Stomach (tissue), 9 donors: ENCODE measurements around the gene CNOT11. TPM values are rescaled to one million over a fixed set of nuclear protein-coding genes. Genes with fewer than 3 reads are reported as not detected.
"Not testable (repeated sequence)": the region's sequence is repeated elsewhere in the genome, so short reads cannot be mapped to it uniquely, and the experiment has no call there.

ENCODE experiments used
- DNase-seq, 2 donors: peaks; one replicate each; pipeline versions ENCODE4 v3.0.0 to v3.0.0-alpha.2; 2013 to 2019
- H3K27ac ChIP-seq, 5 donors: fragments of 200-600 bp in 4 of 5; sonication (generic) in 4 of 5; one replicate each; pipeline ENCODE4 v1.5.1; 2013 to 2019; ENCODE audit warnings: mild to moderate bottlenecking in 1 of 5, moderate library complexity in 1 of 5
- H3K27me3 ChIP-seq, 3 donors: fragments of 200-600 bp; sonication (generic); one replicate each; pipeline ENCODE4 v1.5.1; 2017 to 2019; ENCODE audit warnings: mixed run types in 1 of 3
- H3K36me3 ChIP-seq, 4 donors: fragments of 200-600 bp; sonication (generic); 1 replicate in 3 of 4; 2 replicates in 1 of 4; pipeline ENCODE4 v1.5.1; 2016 to 2019
- H3K4me1 ChIP-seq, 4 donors: fragments of 200-600 bp; sonication (generic); one replicate each; pipeline ENCODE4 v1.5.1; 2016 to 2019
- H3K4me3 ChIP-seq, 4 donors: fragments of 200-600 bp; sonication (generic) in 3 of 4; one replicate each; pipeline ENCODE4 v1.5.1; 2016 to 2019; ENCODE audit warnings: mild to moderate bottlenecking in 1 of 4
- H3K9me3 ChIP-seq, 4 donors: fragments of 200-600 bp; sonication (generic); one replicate each; pipeline ENCODE4 v1.5.1; 2016 to 2019
- CTCF ChIP-seq, 7 experiments: fragments of 450-650 bp in 4 of 7; fragments of 200-600 bp in 3 of 7; sonication (generic) in 3 of 7; IDR thresholded peaks; one replicate each; pipeline ENCODE4 v1.5.1; 2016 to 2019; ENCODE audit warnings: antibody characterized with exemption in 7 of 7, control low read depth in 2 of 7, mild to moderate bottlenecking in 1 of 7
- EP300 ChIP-seq: sonication (generic); formaldehyde crosslinking; IDR thresholded peaks from one replicate; pipeline ENCODE4 v1.6.1; 2017; ENCODE audit warnings: antibody characterized with exemption
- POLR2A ChIP-seq, 4 donors: fragments of 450-650 bp; IDR thresholded peaks; one replicate each; pipeline ENCODE4 v1.6.1; 2016; ENCODE audit warnings: antibody characterized with exemption in 4 of 4, control low read depth in 2 of 4, mild to moderate bottlenecking in 1 of 4, moderate library complexity in 1 of 4
- POLR2AphosphoS5 ChIP-seq, 3 donors: sonication (generic); formaldehyde crosslinking; IDR thresholded peaks; one replicate each; pipeline ENCODE4 v1.6.1; 2016; ENCODE audit warnings: antibody characterized with exemption in 3 of 3
- WGBS, 5 donors: extraction: QIAGEN DNeasy Blood & Tissue Kit in 3 of 5; methylation state at CpG; one replicate each; pipeline versions ENCODE4 v1.1.5 to v1.1.7; 2013 to 2018; 5-methylcytosine and 5-hydroxymethylcytosine counted together
- intact Hi-C: fragments of 100-400 bp; cut with DNase I; formaldehyde crosslinking; loops from one replicate; pipeline ENCODE4 v1.15.1; 2023; ENCODE audit warnings: low total_unique reads
- polyA plus RNA-seq, 3 donors: library from polyadenylated mRNA; stranded (reverse); fragments of 200-250 nt; gene quantifications; one replicate each; pipeline ENCODE4 v1.2.3, GENCODE V29; 2013
- total RNA-seq, 5 donors: library from RNA; depleted of rRNA; stranded (reverse); fragments of >200 nt; gene quantifications; one replicate each; pipeline versions ENCODE4 v1.1.0 to v1.2.3, GENCODE V29; 2014 to 2016
- donor health status: healthy with polysubstance abuse.
- donor health status: Bipolar disorder and iron deficiency.
- donor health status: healthy.

CNOT11 gene
- total and polyA plus RNA-seq, 8 donors = 9.3 to 71.4 (median 23.3) TPM

- no peak for DNase-seq
- Histone ChIP-seq H3K27me3 (no peaks in the 10 kb centered on the region), H3K27ac (no peak overlapping the region), H3K9me3 (no peaks in the 10 kb centered on the region), H3K4me3 (no peak overlapping the region), H3K4me1 (peaks cover 0 to 20% (median 6%) of the 10 kb centered on the region in 4 donors), H3K36me3 (no peaks in the 10 kb centered on the region)
- no peak for TF ChIP-seq POLR2A (IDR thresholded peaks at IDR 0.05)
- intact Hi-C loops = no loop called here
- 64 to 69% (median 66%) methylated on average over 4 of the region's 4 CpGs for WGBS, 5 donors
Observed at GRCh38 chr2:101208830-101209229, 43.9 kb upstream of the CNOT11 start.

- 85 to 89% (median 87%) methylated on average over 7 of the region's 7 CpGs for WGBS, 5 donors
- no peak for TF ChIP-seq EP300
- no peak for TF ChIP-seq POLR2AphosphoS5 (IDR thresholded peaks at IDR 0.05)
- no peak for TF ChIP-seq POLR2A (IDR thresholded peaks at IDR 0.05)
- no peak for TF ChIP-seq CTCF (IDR thresholded peaks at IDR 0.05)
- intact Hi-C loops = no loop called here
- Histone ChIP-seq H3K4me3 (no peak overlapping the region), H3K9me3 (no peaks in the 10 kb centered on the region), H3K27me3 (no peaks in the 10 kb centered on the region), H3K27ac (no peak overlapping the region), H3K36me3 (no peaks in the 10 kb centered on the region), H3K4me1 (no peaks in the 10 kb centered on the region)
- no peak for DNase-seq
Observed at GRCh38 chr2:101219246-101219645, 33.4 kb upstream of the CNOT11 start.

- H3K27ac ChIP-seq = not testable (repeated sequence)
Observed at GRCh38 chr2:101220091-101220490, 32.6 kb upstream of the CNOT11 start.

GRCh38 chr2:101223814-101224231, 28.9 kb upstream of the CNOT11 start:
- peak in 1 of 2 donors; percentile 54 for DNase-seq

More at GRCh38 chr2:101220091-101220490, 32.6 kb upstream of the CNOT11 start:
- H3K4me3 ChIP-seq, H3K9me3 ChIP-seq, H3K27me3 ChIP-seq, intact Hi-C loops, H3K36me3 ChIP-seq, H3K4me1 ChIP-seq, DNase-seq: not testable (repeated sequence)
- WGBS, 5 donors = 88 to 95% (median 94%) methylated on average over 6 to 7 of the region's 7 CpGs

GRCh38 chr2:101230541-101231001, 22.1 kb upstream of the CNOT11 start:
- TF ChIP-seq POLR2AphosphoS5 (IDR thresholded peaks at IDR 0.05) (no peak), POLR2A (IDR thresholded peaks at IDR 0.05) (no peak), CTCF (IDR thresholded peaks at IDR 0.05) (no peak), EP300 (no peak)
- Histone ChIP-seq H3K27me3 (no peaks in the 10 kb centered on the region), H3K4me1 (peaks cover 0 to 16% (median 5%) of the 10 kb centered on the region in 4 donors), H3K36me3 (no peaks in the 10 kb centered on the region), H3K4me3 (no peak overlapping the region), H3K9me3 (no peaks in the 10 kb centered on the region), H3K27ac (no peak overlapping the region)
- DNase-seq = no peak
- intact Hi-C loops = no loop called here
- 67 to 95% (median 83%) methylated on average over 2 of the region's 2 CpGs for WGBS, 5 donors

More at GRCh38 chr2:101223814-101224231, 28.9 kb upstream of the CNOT11 start:
- Histone ChIP-seq H3K27me3 (no peaks in the 10 kb centered on the region), H3K4me1 (no peaks in the 10 kb centered on the region), H3K36me3 (no peaks in the 10 kb centered on the region), H3K9me3 (no peaks in the 10 kb centered on the region), H3K27ac (no peak overlapping the region), H3K4me3 (no peak overlapping the region)
- 73 to 84% (median 80%) methylated on average over 7 of the region's 7 CpGs for WGBS, 5 donors
- TF ChIP-seq POLR2AphosphoS5 (IDR thresholded peaks at IDR 0.05) (no peak), CTCF (IDR thresholded peaks at IDR 0.05) (no peak), EP300 (no peak), POLR2A (IDR thresholded peaks at IDR 0.05) (no peak)
- intact Hi-C loops = no loop called here
